ENCODE data around the gene LRRC27.
"Not testable (repeated sequence)": the region's sequence is repeated elsewhere in the genome, so short reads cannot be mapped to it uniquely, and the experiment has no call there.

Gene LRRC27

GRCh38 chr10:132331601-132332432 is at the start of gene LRRC27:
Gene LRRC27 (plus strand): TSS chr10:132332193. CDS start chr10:132333525, 1,332 bp downstream.
- DNase-seq: peak; percentile 9

DNA sequence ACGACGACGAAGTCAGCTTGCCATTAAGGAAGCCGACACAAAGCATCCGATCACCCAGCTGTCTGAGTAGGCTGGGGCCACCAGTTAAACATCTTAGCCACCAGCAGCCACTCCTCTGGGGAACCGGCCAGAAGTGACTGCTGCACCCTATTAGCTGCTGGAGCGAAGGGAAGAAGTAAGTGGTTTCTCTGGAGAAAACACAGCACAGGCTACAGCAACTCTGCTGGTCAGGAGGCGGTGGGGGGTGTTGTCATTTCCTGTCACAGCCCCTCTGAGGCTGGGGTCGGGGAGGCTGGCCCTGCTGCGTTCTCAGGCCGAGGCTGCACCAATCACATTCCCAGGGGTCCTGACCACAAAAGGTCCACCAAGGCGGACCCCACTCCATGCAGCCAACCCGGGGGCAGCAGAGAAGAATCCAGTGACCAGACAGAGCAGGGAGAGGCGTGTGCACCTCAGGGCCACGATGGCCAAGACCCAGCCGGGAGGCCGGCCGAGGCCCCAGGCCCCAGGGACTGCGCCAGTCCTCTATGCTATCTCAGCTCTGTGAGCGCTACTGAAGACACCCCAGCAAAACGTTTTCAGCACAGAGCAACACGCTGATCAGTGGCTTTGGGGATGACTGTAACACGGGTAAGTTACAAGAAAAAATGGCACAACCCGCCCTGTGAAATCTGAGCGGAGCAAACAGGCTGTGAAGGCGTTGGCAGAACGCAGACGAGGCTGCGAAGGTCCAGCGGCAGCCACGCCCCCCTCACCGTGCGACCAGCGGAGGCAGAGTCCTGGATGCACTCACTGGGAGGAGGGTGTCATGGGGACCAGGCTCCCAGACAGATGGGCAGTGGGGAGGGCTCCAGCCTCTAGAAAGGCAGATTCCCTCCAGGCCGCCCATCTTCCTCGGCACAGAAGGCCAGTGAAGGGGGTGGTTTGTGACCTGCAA is 49.1 kb upstream of the LRRC27 start:
- no peak for DNase-seq

- DNase-seq: no peak
Observed at GRCh38 chr10:132283604-132284382, 48.2 kb upstream of the LRRC27 start.

DNA sequence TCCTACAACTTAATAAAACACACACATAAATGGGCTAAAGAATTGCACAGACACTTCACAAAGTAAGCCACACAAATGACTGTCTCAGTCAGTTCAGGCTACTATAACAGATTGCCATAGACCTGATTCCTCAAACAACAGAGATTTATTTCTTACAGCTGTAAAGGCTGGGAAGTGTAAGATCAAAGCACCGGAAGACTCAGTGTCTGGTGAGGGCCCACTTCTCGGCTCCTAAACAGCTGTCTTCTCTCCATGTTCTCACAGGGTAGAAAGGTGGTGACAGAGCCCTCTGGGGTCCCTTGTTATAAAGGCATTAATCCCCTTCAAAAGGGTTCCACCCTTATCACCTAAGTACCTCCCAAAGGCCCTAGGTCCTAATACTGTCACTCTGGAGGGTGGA is 42.6 kb upstream of the LRRC27 start:
- DNase-seq: no peak

- no peak for DNase-seq
Observed at GRCh38 chr10:132290631-132291030, 41.4 kb upstream of the LRRC27 start.

DNA sequence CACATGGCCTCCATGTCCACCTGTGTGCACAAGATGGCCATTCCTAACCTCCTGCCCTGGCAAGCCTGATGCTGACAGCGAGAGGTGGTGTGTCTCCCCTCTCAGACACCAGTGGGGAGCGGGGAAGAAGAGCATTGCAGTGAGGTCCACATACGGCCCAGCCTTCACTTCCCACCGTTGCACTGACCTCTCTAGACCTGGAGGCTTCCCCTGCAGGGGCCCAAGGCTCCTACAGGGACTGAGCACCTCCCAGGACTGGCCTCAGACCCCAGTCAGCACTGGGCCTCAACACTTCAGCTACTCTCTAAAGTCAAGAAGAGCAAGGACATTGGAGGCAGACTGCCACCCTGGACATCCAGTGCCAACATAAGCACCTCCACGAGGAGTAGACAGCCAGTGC is 40.2 kb upstream of the LRRC27 start:
- no peak for DNase-seq

DNA sequence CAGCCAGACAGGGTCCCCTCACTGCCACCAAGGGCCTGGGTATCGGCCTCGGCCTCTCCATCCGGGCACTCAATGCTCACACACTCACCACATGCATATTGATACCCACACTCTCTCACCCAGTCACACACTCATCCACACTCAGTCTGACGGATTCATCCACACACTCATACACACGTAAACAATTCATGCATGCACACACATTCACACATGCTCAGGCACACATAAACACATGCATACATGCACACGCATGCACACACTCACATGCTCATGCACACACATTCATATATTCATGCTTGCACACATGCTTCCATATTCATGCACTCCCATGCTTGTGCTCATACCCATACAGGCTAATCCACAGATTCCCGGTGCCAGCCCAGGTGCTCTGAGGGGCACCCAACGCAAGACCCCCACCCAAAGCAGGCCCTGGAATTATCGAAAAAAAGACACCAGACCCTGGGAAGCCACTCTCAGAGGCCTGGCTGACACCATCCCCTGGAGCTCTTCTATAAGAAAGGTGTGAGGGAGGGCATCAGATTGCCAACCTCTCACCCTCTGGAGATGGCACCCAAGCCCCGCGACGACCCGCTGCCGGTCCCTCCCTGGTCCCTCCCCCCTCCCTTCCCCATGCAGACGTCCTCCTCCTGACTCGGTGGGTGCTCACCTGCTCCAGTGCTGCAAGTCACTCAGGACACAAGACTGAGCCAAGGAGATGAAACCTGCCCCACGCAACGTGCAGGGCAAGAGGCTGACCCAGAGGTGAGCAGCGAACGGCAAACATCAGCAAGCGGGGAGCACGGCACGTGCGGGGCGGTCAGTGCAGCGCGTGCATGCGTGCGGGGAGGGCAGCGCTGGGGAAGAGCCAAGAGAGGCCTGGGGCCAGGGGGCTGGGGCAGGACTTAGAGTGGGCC is 39.4 kb upstream of the LRRC27 start:
- no peak for DNase-seq

GRCh38 chr10:132293201-132293812 is 38.7 kb upstream of the LRRC27 start:
- no peak for DNase-seq

- DNase-seq: no peak
Observed at GRCh38 chr10:132293813-132294520, 38.0 kb upstream of the LRRC27 start.

DNA sequence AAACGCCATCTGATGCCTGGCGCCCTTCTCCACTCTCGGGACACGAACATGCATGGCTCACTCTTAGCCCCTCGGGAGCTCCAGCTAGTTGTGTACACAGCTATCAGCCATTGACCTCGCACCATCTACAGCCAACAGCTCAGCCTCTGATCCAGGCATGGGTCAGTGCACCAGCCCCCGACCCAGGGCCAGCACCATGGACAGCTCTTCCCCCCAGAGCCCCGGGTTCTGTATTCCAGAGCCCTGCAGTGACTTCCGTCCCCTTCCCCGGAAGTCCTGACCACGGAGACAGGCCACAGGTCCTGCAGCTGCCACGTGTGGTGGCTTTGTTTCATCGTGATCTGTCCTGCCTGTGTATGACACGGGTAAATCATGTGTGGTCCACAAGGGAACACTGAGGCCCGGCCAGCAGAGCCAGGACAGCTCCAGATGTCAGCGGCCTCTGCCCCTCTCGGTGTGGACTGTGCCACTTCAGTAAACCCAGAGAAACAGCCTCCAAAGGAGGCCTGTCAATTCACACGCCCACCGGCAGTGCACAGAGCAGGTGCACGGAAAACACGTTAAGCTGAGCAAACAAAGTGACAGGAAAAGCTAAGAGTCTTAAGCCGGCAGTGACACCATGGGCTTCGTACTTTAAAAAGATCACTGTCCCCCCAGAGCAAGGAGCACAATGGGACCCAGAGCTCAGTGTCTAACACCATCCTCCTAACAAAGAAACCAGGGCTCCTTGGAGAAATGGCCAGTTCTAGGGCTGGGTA is 37.3 kb upstream of the LRRC27 start:
- no peak for DNase-seq

- not testable (repeated sequence) for DNase-seq
Observed at GRCh38 chr10:132295481-132295880, 36.5 kb upstream of the LRRC27 start.

- DNase-seq: no peak
Observed at GRCh38 chr10:132296666-132297443, 35.1 kb upstream of the LRRC27 start.

GRCh38 chr10:132297526-132297925 is 34.5 kb upstream of the LRRC27 start:
- no peak for DNase-seq

DNA sequence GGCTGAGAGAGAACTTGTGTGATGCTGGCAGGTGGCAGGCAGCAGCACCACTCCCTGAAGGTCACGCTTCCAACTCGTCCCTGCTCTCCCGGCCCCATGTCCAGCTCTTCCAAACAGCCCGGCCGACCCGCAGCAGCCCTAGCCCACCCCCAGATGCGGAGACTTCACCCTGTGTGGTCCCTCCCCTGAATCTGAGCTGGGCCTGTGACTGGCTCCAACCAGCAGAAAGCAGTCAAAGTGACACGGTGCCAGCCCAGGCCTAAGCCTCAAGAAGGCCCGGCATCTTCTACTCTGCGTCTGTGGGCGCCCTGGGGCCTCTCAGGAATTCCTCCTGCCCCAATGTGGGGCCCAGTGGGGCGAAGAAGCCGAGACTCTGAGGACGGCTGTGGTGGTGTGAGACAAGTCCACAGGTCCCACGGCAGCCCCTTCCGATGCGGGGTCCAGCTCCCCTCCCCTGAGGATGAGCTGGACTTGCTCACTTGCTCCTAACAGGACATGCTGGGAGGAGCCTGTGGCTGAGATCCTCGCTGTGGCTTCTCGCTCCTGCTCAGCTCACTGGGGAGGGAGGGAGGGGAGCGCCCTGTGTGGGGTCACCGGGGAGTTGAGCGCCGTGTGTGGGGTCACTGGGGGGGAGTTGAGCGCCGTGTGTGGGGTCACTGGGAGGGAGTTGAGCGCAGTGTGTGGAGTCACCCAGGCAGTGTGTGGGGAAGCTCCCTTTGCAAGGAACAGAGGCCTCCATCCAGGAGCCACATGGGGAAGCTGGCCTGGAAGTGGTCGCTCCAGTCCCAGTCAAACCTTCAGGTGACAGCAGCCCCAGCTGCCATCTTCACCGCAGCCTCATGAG is 33.7 kb upstream of the LRRC27 start:
- no peak for DNase-seq

DNA sequence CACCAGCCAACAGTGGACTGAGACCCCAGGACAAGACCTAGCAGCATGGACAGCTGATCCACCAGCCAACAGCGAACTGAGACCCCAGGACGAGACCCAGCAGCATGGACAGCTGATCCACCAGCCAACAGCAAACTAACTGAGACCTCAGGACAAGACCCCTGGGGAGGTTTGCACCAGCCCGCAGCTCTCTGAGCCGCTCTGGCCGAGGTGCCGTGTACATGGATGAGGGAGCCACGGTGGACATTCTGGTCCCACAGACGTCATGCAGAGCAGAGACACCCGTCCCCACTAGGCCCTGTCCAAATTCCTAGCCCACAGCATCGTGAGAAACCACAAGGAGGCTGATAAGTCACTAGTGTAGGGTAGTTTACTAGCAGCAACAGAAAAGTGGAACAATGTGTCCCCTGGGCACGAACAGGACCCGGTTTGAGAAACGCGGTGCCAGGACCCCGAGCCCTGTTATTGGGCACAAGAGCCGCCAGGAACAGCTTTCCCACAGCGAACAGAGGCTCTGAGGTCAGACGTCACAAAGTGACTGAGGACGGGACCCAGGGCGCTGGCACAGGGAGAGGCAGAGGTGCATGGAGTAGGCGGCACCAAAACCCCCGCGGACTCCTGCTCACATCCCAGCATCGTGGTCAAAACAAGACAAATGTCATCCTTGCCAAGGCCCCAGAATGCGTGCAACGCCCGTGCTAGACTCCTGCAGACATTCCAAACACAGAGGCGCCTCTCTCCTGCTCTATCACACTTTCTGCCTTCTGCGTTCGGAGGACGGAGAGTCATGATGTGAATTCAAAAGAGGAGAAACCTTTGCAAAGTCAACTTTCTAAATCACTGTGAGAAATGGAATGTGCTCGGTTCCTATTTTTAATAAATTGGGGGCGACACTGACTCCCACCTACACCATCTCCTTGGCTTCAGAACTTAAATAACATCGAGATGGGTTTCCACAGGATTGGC is 32.3 kb upstream of the LRRC27 start:
- no peak for DNase-seq

DNA sequence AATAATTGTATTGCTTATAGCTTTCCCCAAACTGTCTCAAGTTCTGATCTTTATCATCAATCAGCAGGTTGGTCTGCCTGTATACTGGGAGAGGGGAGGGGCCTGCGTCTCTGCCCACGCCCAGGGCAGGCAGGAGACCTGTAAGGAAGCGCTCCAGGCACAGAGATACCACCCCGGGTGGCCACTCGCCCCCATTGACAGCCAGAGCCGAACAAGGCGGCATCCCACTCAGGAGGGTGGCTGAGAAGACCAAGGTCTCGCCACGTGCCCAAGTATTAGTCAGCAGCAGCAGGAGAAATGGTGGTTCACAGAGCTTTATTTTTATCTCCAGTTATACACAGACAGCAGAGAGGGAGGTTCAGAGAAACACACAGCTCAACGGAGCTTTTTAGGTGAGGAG is 31.4 kb upstream of the LRRC27 start:
- no peak for DNase-seq

All from NCI-H524 treated with DMSO at 0.1 percent for 48 hours (cell line).